NB4 (cell line): ENCODE data around the gene PCDHB11.

Experiments used
- MAX ChIP-seq: IDR thresholded peaks from 2 replicates; pipeline ENCODE4 v1.6.1; 2011; ENCODE audit warnings: low read depth, low read length
- MYC ChIP-seq: IDR thresholded peaks from 2 replicates; pipeline ENCODE4 v1.6.1; 2011; ENCODE audit warnings: low read depth, low read length
- POLR2A ChIP-seq: IDR thresholded peaks from 2 replicates; pipeline ENCODE4 v1.6.1; 2011; ENCODE audit warnings: mild to moderate bottlenecking; ENCODE audit not compliant: insufficient read length; ENCODE audit errors: extremely low read depth
- TF ChIP-seq, protein P1 (sequence below): IDR thresholded peaks from one replicate; pipeline ENCODE4 v1.5.1; 2012; ENCODE audit warnings: low read depth, low read length

DNA sequence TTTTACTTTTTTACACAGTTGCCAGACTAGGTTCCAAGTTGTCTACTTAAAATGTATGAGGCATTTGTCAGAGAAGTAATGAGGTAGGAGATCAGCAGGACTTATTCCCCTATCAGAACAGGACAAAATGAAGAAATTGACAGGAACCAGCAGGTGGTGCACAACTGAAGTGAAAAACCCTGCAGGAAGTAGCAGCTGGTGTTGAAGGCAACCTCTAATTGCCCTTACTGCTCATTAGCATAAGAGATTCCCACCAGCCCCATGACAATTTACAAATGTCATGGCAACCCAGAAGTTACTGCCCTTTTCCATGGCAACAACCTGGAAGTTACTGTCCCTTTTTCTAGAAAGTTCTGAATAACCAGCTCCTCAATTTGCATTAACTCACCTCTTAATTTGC, 51.1 kb downstream of the PCDHB11 start:
- no peak for TF ChIP-seq POLR2A
- TF ChIP-seq, protein P1, sequence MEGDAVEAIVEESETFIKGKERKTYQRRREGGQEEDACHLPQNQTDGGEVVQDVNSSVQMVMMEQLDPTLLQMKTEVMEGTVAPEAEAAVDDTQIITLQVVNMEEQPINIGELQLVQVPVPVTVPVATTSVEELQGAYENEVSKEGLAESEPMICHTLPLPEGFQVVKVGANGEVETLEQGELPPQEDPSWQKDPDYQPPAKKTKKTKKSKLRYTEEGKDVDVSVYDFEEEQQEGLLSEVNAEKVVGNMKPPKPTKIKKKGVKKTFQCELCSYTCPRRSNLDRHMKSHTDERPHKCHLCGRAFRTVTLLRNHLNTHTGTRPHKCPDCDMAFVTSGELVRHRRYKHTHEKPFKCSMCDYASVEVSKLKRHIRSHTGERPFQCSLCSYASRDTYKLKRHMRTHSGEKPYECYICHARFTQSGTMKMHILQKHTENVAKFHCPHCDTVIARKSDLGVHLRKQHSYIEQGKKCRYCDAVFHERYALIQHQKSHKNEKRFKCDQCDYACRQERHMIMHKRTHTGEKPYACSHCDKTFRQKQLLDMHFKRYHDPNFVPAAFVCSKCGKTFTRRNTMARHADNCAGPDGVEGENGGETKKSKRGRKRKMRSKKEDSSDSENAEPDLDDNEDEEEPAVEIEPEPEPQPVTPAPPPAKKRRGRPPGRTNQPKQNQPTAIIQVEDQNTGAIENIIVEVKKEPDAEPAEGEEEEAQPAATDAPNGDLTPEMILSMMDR: no peak
- TF ChIP-seq MAX: no peak
- no peak for TF ChIP-seq MYC
